ENCODE results near the gene KRTAP22-1.

Gene KRTAP22-1

DNA sequence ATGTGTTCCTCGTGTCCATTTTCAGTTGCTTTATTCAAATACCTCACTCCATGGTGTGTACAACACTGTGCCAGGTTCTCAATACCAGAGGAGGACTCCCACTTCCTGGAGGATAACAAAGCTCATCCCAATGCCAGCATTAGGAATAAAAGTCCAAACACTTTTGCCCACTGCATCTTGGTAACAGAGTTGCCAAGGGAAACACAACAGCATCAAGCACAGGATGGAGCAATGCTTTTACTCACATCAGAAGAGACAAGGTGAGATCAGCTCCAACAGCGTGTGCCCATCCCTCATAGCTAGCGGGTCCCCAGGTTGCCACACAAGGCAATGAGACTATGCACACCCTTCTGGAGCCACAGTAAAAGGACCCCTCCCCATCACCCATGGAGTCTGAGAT lies 22.5 kb downstream of the KRTAP22-1 start:
- Histone ChIP-seq H3K27ac (ENCODE audit: low read depth, low read length) (no peak overlapping the region), H3K9me3 (ENCODE audit: control insufficient read depth, insufficient read depth, low read length) (peaks cover 19% of the 10 kb centered on the region), H3K4me3 (ENCODE audit: low read depth, low read length) (no peak overlapping the region), H3K4me1 (ENCODE audit: control insufficient read depth, insufficient read depth, low read length) (no peaks in the 10 kb centered on the region), H3K9ac (ENCODE audit: low read depth, low read length) (no peak overlapping the region), H3K27me3 (ENCODE audit: control insufficient read depth, insufficient read depth, low read length) (no peaks in the 10 kb centered on the region), H3K36me3 (ENCODE audit: control insufficient read depth, insufficient read depth, low read length) (no peaks in the 10 kb centered on the region)

DNA sequence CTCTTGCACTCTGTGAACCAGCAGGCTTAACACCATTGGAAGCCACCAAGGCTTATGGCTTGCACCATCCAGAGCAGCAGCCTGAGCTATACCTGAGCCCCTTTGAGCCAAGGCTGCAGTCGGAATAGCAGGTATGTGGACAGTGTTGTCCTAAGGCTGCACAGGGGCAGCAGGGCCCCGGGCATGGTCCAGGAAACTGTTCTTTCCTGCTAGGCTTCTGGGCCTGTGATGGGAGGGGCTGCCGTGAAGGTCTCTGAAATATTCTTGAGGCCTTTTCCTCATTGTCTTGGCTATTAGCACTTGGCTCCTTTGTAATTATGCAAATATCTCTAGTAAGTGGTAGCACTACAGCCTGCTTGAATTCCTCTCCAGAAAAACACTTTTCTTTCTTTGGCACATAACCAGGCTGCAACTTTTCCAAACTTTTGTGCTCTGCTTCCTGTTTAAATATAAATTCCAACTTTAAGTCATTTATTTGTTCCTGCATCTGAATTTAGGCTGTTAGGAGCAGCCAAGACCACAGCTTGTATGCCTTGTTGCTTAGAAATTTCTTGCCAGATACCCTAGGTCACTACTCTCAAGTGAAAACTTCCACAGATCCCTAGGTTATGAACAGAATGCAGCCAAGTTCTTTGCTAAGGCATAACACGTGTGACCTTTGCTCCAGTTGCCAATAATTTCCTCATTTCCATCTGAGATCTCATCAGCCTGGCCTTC lies 24.7 kb downstream of the KRTAP22-1 start:
- peaks cover 16% of the 10 kb centered on the region for H3K9me3 ChIP-seq (ENCODE audit: control insufficient read depth, insufficient read depth, low read length)
- no peak overlapping the region for H3K27ac ChIP-seq (ENCODE audit: low read depth, low read length)
- no peaks in the 10 kb centered on the region for H3K36me3 ChIP-seq (ENCODE audit: control insufficient read depth, insufficient read depth, low read length)
- H3K4me3 ChIP-seq (ENCODE audit: low read depth, low read length), result no peak overlapping the region
- no peak overlapping the region for H3K9ac ChIP-seq (ENCODE audit: low read depth, low read length)
- no peaks in the 10 kb centered on the region for H3K27me3 ChIP-seq (ENCODE audit: control insufficient read depth, insufficient read depth, low read length)
- H3K4me1 ChIP-seq (ENCODE audit: control insufficient read depth, insufficient read depth, low read length), result no peaks in the 10 kb centered on the region

DNA sequence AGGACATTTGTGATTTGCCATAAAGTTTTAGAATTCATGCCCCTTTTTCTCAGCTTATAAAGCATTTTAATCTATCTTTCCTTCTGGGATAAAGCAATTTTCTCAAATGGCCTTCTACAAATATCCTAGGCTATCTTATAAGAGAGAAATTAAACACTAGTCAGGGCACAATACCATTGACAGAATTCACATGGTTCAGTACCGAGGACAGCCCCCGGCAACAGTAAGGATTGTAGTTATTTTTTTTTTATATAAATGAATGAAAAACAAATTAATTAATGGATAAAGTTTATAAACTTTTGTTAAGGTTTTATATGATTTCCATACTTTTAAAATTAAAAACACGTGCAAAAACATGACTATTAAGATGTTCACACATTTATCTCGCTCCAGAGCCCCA lies 27.2 kb downstream of the KRTAP22-1 start:
- Histone ChIP-seq H3K9ac (ENCODE audit: low read depth, low read length) (no peak overlapping the region), H3K36me3 (ENCODE audit: control insufficient read depth, insufficient read depth, low read length) (no peaks in the 10 kb centered on the region), H3K9me3 (ENCODE audit: control insufficient read depth, insufficient read depth, low read length) (peaks cover 15% of the 10 kb centered on the region), H3K4me1 (ENCODE audit: control insufficient read depth, insufficient read depth, low read length) (no peaks in the 10 kb centered on the region), H3K27me3 (ENCODE audit: control insufficient read depth, insufficient read depth, low read length) (no peaks in the 10 kb centered on the region), H3K4me3 (ENCODE audit: low read depth, low read length) (no peak overlapping the region), H3K27ac (ENCODE audit: low read depth, low read length) (no peak overlapping the region)

DNA sequence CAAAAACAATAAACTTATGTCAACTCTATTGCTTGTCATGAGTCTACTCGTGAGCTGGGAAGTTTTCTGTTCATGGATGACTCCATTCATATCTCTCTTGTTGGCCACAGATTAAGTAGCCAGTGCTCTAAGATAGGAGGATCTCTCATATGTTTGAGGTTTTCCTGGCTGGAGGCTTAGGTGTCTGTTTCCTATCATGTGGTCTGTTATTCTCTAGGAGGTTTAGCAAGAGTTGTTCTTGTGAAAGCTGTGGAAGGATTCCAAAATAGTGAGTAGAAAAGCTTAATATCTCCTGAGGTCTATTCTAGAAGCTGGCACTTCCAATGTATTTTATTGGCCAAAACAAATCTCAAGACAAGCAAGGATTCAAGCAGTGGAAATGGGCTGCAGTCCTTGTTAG lies 28.3 kb downstream of the KRTAP22-1 start:
- Histone ChIP-seq H3K9me3 (ENCODE audit: control insufficient read depth, insufficient read depth, low read length) (peaks cover 10% of the 10 kb centered on the region), H3K36me3 (ENCODE audit: control insufficient read depth, insufficient read depth, low read length) (no peaks in the 10 kb centered on the region), H3K27ac (ENCODE audit: low read depth, low read length) (no peak overlapping the region), H3K4me1 (ENCODE audit: control insufficient read depth, insufficient read depth, low read length) (no peaks in the 10 kb centered on the region), H3K27me3 (ENCODE audit: control insufficient read depth, insufficient read depth, low read length) (no peaks in the 10 kb centered on the region), H3K4me3 (ENCODE audit: low read depth, low read length) (no peak overlapping the region), H3K9ac (ENCODE audit: low read depth, low read length) (no peak overlapping the region)

DNA sequence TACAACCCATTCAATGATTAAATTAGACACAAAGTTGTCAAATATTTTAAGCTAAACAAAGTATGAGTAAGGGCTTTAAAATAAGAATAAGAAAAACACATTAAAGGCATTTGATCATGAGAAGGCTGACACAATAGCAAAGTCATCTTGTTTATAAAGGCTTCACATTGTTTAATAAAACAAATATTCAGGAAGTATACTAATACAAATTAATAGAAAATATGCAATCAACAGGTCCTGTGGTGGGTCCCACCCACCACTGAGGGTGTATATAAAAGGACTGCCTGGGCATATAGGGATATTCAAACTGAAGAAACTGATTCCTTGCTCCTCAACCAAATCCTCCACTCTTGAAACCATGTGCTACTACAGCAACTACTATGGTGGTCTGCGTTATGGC lies 34.0 kb downstream of the KRTAP22-1 start, which contains the start of gene KRTAP20-2:
TSS of gene KRTAP20-2 (plus strand) at position 301 of the 400 bp plus-strand sequence. CDS start at position 359, 58 bp downstream.
- no peak within 1 kb of the TSS for H3K4me3 ChIP-seq (ENCODE audit: low read depth, low read length)
- H3K9ac ChIP-seq (ENCODE audit: low read depth, low read length), result no peak within 1 kb of the TSS
- no peaks in the 10 kb centered on the region for H3K9me3 ChIP-seq (ENCODE audit: control insufficient read depth, insufficient read depth, low read length)
- H3K4me1 ChIP-seq (ENCODE audit: control insufficient read depth, insufficient read depth, low read length), result no peaks in the 10 kb centered on the region
- H3K27ac ChIP-seq (ENCODE audit: low read depth, low read length), result no peak within 1 kb of the TSS
- no peaks in the 10 kb centered on the region for H3K27me3 ChIP-seq (ENCODE audit: control insufficient read depth, insufficient read depth, low read length)
- H3K36me3 ChIP-seq (ENCODE audit: control insufficient read depth, insufficient read depth, low read length), result no peaks in the 10 kb centered on the region

DNA sequence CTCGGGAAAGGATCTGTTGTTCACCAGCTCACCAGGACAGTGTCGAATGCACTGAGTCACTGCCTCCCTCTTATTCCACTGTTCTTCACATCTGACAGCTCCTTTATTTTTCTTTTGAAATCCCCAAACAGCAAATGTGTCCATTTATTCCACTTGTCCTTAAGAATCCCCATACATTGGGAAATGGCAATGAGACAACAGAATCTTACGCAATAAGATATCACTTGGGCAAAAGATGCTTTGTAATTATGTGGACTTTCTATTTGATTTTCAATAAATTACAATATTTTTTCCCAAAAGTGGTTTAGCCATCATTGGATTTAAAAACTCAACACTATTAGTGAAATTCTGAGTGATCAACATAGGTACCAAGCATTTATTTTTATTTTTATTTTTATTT lies 37.8 kb downstream of the KRTAP22-1 start:
- Histone ChIP-seq H3K4me1 (ENCODE audit: control insufficient read depth, insufficient read depth, low read length) (no peaks in the 10 kb centered on the region), H3K4me3 (ENCODE audit: low read depth, low read length) (no peak overlapping the region), H3K27ac (ENCODE audit: low read depth, low read length) (no peak overlapping the region), H3K9me3 (ENCODE audit: control insufficient read depth, insufficient read depth, low read length) (peaks cover 3% of the 10 kb centered on the region; the same call in 1 of the 2 replicates), H3K9ac (ENCODE audit: low read depth, low read length) (no peak overlapping the region), H3K36me3 (ENCODE audit: control insufficient read depth, insufficient read depth, low read length) (no peaks in the 10 kb centered on the region), H3K27me3 (ENCODE audit: control insufficient read depth, insufficient read depth, low read length) (no peaks in the 10 kb centered on the region)

DNA sequence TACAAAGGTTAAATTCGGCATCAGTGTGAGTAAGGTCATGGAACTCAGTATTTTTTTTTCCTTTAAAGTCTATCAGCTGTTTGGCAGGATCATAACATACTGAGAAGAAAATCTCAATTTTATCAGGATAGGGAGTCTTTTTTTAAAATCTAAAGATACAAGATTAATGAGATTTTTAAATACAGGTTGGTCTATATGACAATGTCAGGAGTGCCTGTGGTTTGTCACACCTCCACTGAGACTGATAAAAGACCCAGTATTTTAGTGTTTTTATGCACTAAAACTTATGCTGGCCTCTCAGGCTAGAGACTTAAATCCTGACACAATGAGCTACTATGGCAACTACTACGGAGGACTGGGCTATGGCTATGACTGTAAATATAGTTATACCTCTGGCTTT lies 41.7 kb downstream of the KRTAP22-1 start, which contains the start of gene KRTAP20-3:
TSS of gene KRTAP20-3 (plus strand) at position 301 of the 400 bp plus-strand sequence.
- Histone ChIP-seq H3K27me3 (ENCODE audit: control insufficient read depth, insufficient read depth, low read length) (no peaks in the 10 kb centered on the region), H3K4me1 (ENCODE audit: control insufficient read depth, insufficient read depth, low read length) (no peaks in the 10 kb centered on the region), H3K36me3 (ENCODE audit: control insufficient read depth, insufficient read depth, low read length) (no peaks in the 10 kb centered on the region), H3K9ac (ENCODE audit: low read depth, low read length) (no peak within 1 kb of the TSS), H3K4me3 (ENCODE audit: low read depth, low read length) (no peak within 1 kb of the TSS), H3K27ac (ENCODE audit: low read depth, low read length) (no peak within 1 kb of the TSS), H3K9me3 (ENCODE audit: control insufficient read depth, insufficient read depth, low read length) (peaks cover 3% of the 10 kb centered on the region; the same call in 1 of the 2 replicates)

DNA sequence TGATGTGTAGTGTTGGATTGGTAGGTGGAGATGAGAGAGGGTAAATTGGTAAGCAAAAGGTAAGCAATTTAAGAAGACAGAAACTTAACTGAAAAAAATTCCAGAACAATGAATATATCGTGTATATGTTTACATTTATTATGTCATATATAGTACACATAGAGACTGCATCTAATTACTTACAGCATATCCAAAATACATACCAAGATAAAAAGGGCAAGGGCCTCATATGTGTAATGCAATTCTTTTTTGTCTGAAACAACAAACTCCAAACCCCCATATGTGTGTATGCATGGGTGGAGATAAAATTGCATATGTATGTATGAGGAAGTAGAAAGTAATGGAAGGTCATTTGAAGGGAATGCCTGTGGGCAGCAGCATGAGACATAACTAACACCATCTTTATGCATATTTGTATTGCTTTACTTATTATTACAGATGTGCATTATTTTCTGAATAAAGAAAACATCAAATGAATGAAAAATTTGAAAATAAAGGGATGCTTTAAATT lies 46.1 kb downstream of the KRTAP22-1 start:
- no peak overlapping the region for H3K27ac ChIP-seq (ENCODE audit: low read depth, low read length)
- H3K9me3 ChIP-seq (ENCODE audit: control insufficient read depth, insufficient read depth, low read length), result no peaks in the 10 kb centered on the region; the same call in 1 of the 2 replicates
- no peaks in the 10 kb centered on the region for H3K27me3 ChIP-seq (ENCODE audit: control insufficient read depth, insufficient read depth, low read length)
- H3K36me3 ChIP-seq (ENCODE audit: control insufficient read depth, insufficient read depth, low read length), result no peaks in the 10 kb centered on the region
- H3K4me3 ChIP-seq (ENCODE audit: low read depth, low read length), result no peak overlapping the region
- no peaks in the 10 kb centered on the region for H3K4me1 ChIP-seq (ENCODE audit: control insufficient read depth, insufficient read depth, low read length)
- no peak overlapping the region for H3K9ac ChIP-seq (ENCODE audit: low read depth, low read length)
